A549 (cell line): ENCODE data around the gene GAREM1.
"Not testable (repeated sequence)": the region's sequence is repeated elsewhere in the genome, so short reads cannot be mapped to it uniquely, and the experiment has no call there.

Experiments used
- CBX8 ChIP-seq: fragments of 200-600 bp; sonication (generic); IDR thresholded peaks from 2 replicates; pipeline ENCODE4 v1.6.1; 2016
- CHD4 ChIP-seq: fragments of 200-600 bp; sonication (generic); IDR thresholded peaks from 2 replicates; pipeline ENCODE4 v1.6.1; 2016; ENCODE audit warnings: antibody characterized with exemption, mild to moderate bottlenecking, borderline replicate concordance
- JUN ChIP-seq, 2 experiments: fragments of >200 bp; sonication (Bioruptor Twin); formaldehyde crosslinking; IDR thresholded peaks; 2 replicates in 1 of 2; 3 replicates in 1 of 2; pipeline ENCODE4 v1.6.1; 2016 to 2017
- JUNB ChIP-seq: fragments of >200 bp; sonication (Bioruptor Twin); formaldehyde crosslinking; IDR thresholded peaks from 2 replicates; pipeline ENCODE4 v1.6.1; 2016
- KDM1A ChIP-seq: fragments of 200-600 bp; sonication (generic); IDR thresholded peaks from 2 replicates; pipeline ENCODE4 v1.6.1; 2016; ENCODE audit warnings: low read depth, mild to moderate bottlenecking
- PHF8 ChIP-seq: fragments of 200-600 bp; sonication (generic); IDR thresholded peaks from 2 replicates; pipeline ENCODE4 v1.6.1; 2016; ENCODE audit warnings: low read depth, mild to moderate bottlenecking, antibody characterized with exemption, moderate library complexity, borderline replicate concordance
- POLR2A ChIP-seq: IDR thresholded peaks from 2 replicates; pipeline ENCODE4 v1.6.1; 2012; ENCODE audit warnings: mild to moderate bottlenecking, low read length
- RNF2 ChIP-seq: fragments of 200-600 bp; sonication (generic); IDR thresholded peaks from 2 replicates; pipeline ENCODE4 v1.6.1; 2016; ENCODE audit warnings: low read depth, mild to moderate bottlenecking, antibody characterized with exemption, moderate library complexity, borderline replicate concordance
- TF ChIP-seq, protein P1 (sequence below): fragments of >200 bp; sonication (Bioruptor Twin); formaldehyde crosslinking; IDR thresholded peaks from 3 replicates; pipeline ENCODE4 v1.5.1; 2016
- TF ChIP-seq, protein P2 (sequence below): IDR thresholded peaks from 2 replicates; pipeline ENCODE4 v1.6.1; 2012

DNA sequence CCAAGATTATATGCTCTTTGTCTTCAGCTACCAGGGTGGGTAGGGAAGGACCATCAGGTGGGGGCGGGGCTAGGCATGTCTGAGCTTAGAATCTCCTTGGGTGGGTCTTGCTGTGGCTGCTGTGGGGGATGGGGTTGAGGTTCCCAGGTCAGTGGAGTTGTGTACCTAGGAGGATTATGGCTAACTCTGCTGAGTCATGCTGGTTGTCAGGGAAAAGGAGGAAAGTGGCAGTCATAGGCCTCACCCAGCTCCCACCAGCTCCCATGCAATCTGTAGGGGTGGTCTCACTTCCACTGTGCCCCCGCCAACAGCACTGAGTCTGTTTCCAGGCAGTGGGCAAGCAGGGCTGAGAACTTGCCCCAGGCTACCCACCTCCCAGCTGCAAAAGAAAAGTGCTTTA is 30.6 kb upstream of the GAREM1 start:
- TF ChIP-seq POLR2A; CHD4; RNF2; PHF8; JUNB; KDM1A; JUN (IDR thresholded peaks at IDR 0.05); CBX8: not testable (repeated sequence)
- TF ChIP-seq, protein P1, sequence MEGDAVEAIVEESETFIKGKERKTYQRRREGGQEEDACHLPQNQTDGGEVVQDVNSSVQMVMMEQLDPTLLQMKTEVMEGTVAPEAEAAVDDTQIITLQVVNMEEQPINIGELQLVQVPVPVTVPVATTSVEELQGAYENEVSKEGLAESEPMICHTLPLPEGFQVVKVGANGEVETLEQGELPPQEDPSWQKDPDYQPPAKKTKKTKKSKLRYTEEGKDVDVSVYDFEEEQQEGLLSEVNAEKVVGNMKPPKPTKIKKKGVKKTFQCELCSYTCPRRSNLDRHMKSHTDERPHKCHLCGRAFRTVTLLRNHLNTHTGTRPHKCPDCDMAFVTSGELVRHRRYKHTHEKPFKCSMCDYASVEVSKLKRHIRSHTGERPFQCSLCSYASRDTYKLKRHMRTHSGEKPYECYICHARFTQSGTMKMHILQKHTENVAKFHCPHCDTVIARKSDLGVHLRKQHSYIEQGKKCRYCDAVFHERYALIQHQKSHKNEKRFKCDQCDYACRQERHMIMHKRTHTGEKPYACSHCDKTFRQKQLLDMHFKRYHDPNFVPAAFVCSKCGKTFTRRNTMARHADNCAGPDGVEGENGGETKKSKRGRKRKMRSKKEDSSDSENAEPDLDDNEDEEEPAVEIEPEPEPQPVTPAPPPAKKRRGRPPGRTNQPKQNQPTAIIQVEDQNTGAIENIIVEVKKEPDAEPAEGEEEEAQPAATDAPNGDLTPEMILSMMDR, result not testable (repeated sequence)
- TF ChIP-seq, protein P2, sequence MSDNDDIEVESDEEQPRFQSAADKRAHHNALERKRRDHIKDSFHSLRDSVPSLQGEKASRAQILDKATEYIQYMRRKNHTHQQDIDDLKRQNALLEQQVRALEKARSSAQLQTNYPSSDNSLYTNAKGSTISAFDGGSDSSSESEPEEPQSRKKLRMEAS, result not testable (repeated sequence)
